Activated naive CD4-positive, alpha-beta T cell treated with anti-CD3 and anti-CD28 coated beads, Interleukin-2, amount 10 ng/mL, durations not matched to agents 7 days and 5 days (primary cell): ENCODE measurements around the gene RANBP17.
"Not testable (repeated sequence)": the region's sequence is repeated elsewhere in the genome, so short reads cannot be mapped to it uniquely, and the experiment has no call there.

ENCODE experiments used
- CTCF ChIA-PET: fragments of 350-600 bp; sonication (Branson Sonifier 250); formaldehyde crosslinking; loops from one replicate; lab custom pipeline; 2021; ENCODE audit warnings: antibody characterized with exemption; lab: Charles Lee
- DNase-seq: peaks from one replicate; pipeline ENCODE4 v3.0.0-alpha.2; 2020
- H3K27ac Mint-ChIP-seq: one replicate; pipeline ENCODE4 v1.8.0; 2021; ENCODE audit warnings: mild to moderate bottlenecking, moderate library complexity, mixed read lengths
- H3K27me3 Mint-ChIP-seq: one replicate; pipeline ENCODE4 v1.8.0; 2021; ENCODE audit warnings: mild to moderate bottlenecking, mixed read lengths
- H3K36me3 Mint-ChIP-seq: one replicate; pipeline ENCODE4 v1.8.0; 2021; ENCODE audit warnings: mixed read lengths
- H3K4me1 Mint-ChIP-seq: one replicate; pipeline ENCODE4 v1.8.0; 2021; ENCODE audit warnings: mixed read lengths
- H3K4me3 Mint-ChIP-seq: one replicate; pipeline ENCODE4 v1.8.0; 2021; ENCODE audit warnings: mild to moderate bottlenecking, moderate library complexity, mixed read lengths
- H3K9me3 Mint-ChIP-seq: one replicate; pipeline ENCODE4 v1.8.0; 2021; ENCODE audit warnings: mixed read lengths

RANBP17 gene

GRCh38 chr5:171032435-171032973, 170.7 kb downstream of the RANBP17 start:
- CTCF ChIA-PET, result no interaction called here
- no peaks in the 10 kb centered on the region for H3K9me3 Mint-ChIP-seq
- no peak overlapping the region for H3K27ac Mint-ChIP-seq
- DNase-seq, result no peak
- no peaks in the 10 kb centered on the region for H3K4me1 Mint-ChIP-seq
- no peaks in the 10 kb centered on the region for H3K27me3 Mint-ChIP-seq
- H3K4me3 Mint-ChIP-seq, result no peak overlapping the region
- H3K36me3 Mint-ChIP-seq, result no peaks in the 10 kb centered on the region

GRCh38 chr5:171041893-171042292, 180.1 kb downstream of the RANBP17 start:
- H3K36me3 Mint-ChIP-seq, H3K27ac Mint-ChIP-seq, H3K9me3 Mint-ChIP-seq, H3K4me1 Mint-ChIP-seq, CTCF ChIA-PET, H3K4me3 Mint-ChIP-seq, H3K27me3 Mint-ChIP-seq, DNase-seq: not testable (repeated sequence)

- no peaks in the 10 kb centered on the region for H3K27me3 Mint-ChIP-seq
- no peaks in the 10 kb centered on the region for H3K4me1 Mint-ChIP-seq
- peaks cover 9% of the 10 kb centered on the region for H3K9me3 Mint-ChIP-seq
- no peak overlapping the region for H3K4me3 Mint-ChIP-seq
- no peaks in the 10 kb centered on the region for H3K36me3 Mint-ChIP-seq
- no peak for DNase-seq
- CTCF ChIA-PET, result no interaction called here
- H3K27ac Mint-ChIP-seq, result no peak overlapping the region
Observed at GRCh38 chr5:171050916-171051315, 189.1 kb downstream of the RANBP17 start.

GRCh38 chr5:171055875-171056454, 194.1 kb downstream of the RANBP17 start:
- Mint-ChIP-seq H3K27ac (no peak overlapping the region), H3K27me3 (no peaks in the 10 kb centered on the region), H3K4me1 (no peaks in the 10 kb centered on the region)

GRCh38 chr5:171067540-171068130, 205.8 kb downstream of the RANBP17 start:
- CTCF ChIA-PET, result no interaction called here
- Mint-ChIP-seq H3K4me3 (no peak overlapping the region), H3K27ac (no peak overlapping the region), H3K4me1 (no peaks in the 10 kb centered on the region), H3K27me3 (no peaks in the 10 kb centered on the region), H3K36me3 (no peaks in the 10 kb centered on the region), H3K9me3 (peaks cover 25% of the 10 kb centered on the region)
- no peak for DNase-seq

More at GRCh38 chr5:171055875-171056454, 194.1 kb downstream of the RANBP17 start:
- peaks cover 24% of the 10 kb centered on the region for H3K9me3 Mint-ChIP-seq
- H3K4me3 Mint-ChIP-seq, result no peak overlapping the region
- CTCF ChIA-PET, result no interaction called here
- H3K36me3 Mint-ChIP-seq, result no peaks in the 10 kb centered on the region
- DNase-seq, result no peak

- Mint-ChIP-seq H3K27me3 (no peaks in the 10 kb centered on the region), H3K9me3 (no peaks in the 10 kb centered on the region), H3K27ac (no peak overlapping the region), H3K4me3 (no peak overlapping the region), H3K36me3 (no peaks in the 10 kb centered on the region), H3K4me1 (no peaks in the 10 kb centered on the region)
- no peak for DNase-seq
- CTCF ChIA-PET, result no interaction called here
Observed at GRCh38 chr5:171074747-171075146, 212.9 kb downstream of the RANBP17 start.

- CTCF ChIA-PET, result no interaction called here
- Mint-ChIP-seq H3K27me3 (no peaks in the 10 kb centered on the region), H3K36me3 (no peaks in the 10 kb centered on the region), H3K9me3 (no peaks in the 10 kb centered on the region), H3K27ac (no peak overlapping the region), H3K4me1 (no peaks in the 10 kb centered on the region), H3K4me3 (no peak overlapping the region)
- no peak for DNase-seq
Observed at GRCh38 chr5:171080186-171080938, 218.5 kb downstream of the RANBP17 start.

GRCh38 chr5:171081319-171081718, 219.5 kb downstream of the RANBP17 start:
- Mint-ChIP-seq H3K4me3 (no peak overlapping the region), H3K9me3 (no peaks in the 10 kb centered on the region), H3K27ac (no peak overlapping the region), H3K27me3 (no peaks in the 10 kb centered on the region), H3K36me3 (no peaks in the 10 kb centered on the region), H3K4me1 (no peaks in the 10 kb centered on the region)
- CTCF ChIA-PET, result no interaction called here
- DNase-seq, result no peak

GRCh38 chr5:171092194-171092593, 230.4 kb downstream of the RANBP17 start:
- CTCF ChIA-PET, result no interaction called here
- H3K27me3 Mint-ChIP-seq, result no peaks in the 10 kb centered on the region
- DNase-seq, result no peak

GRCh38 chr5:171093598-171093997, 231.8 kb downstream of the RANBP17 start:
- no peak for DNase-seq
- Mint-ChIP-seq H3K9me3 (peaks cover 7% of the 10 kb centered on the region), H3K27ac (no peak overlapping the region), H3K36me3 (no peaks in the 10 kb centered on the region), H3K4me3 (no peak overlapping the region), H3K4me1 (no peaks in the 10 kb centered on the region), H3K27me3 (no peaks in the 10 kb centered on the region)
- CTCF ChIA-PET, result no interaction called here

More at GRCh38 chr5:171092194-171092593, 230.4 kb downstream of the RANBP17 start:
- H3K4me1 Mint-ChIP-seq, result no peaks in the 10 kb centered on the region
- no peak overlapping the region for H3K27ac Mint-ChIP-seq
- H3K9me3 Mint-ChIP-seq, result peaks cover 7% of the 10 kb centered on the region
- no peak overlapping the region for H3K4me3 Mint-ChIP-seq
- no peaks in the 10 kb centered on the region for H3K36me3 Mint-ChIP-seq

GRCh38 chr5:171094356-171094755, 232.5 kb downstream of the RANBP17 start:
- H3K36me3 Mint-ChIP-seq, result no peaks in the 10 kb centered on the region
- CTCF ChIA-PET, result no interaction called here
- no peak for DNase-seq
- peaks cover 12% of the 10 kb centered on the region for H3K9me3 Mint-ChIP-seq
- H3K4me1 Mint-ChIP-seq, result no peaks in the 10 kb centered on the region
- no peak overlapping the region for H3K4me3 Mint-ChIP-seq
- no peaks in the 10 kb centered on the region for H3K27me3 Mint-ChIP-seq
- no peak overlapping the region for H3K27ac Mint-ChIP-seq

GRCh38 chr5:171102877-171103610, 241.2 kb downstream of the RANBP17 start:
- H3K27me3 Mint-ChIP-seq, result no peaks in the 10 kb centered on the region
- H3K36me3 Mint-ChIP-seq, result no peaks in the 10 kb centered on the region
- H3K9me3 Mint-ChIP-seq, result peaks cover 7% of the 10 kb centered on the region
- no peak overlapping the region for H3K4me3 Mint-ChIP-seq
- CTCF ChIA-PET, result no interaction called here
- DNase-seq, result no peak
- H3K27ac Mint-ChIP-seq, result no peak overlapping the region
- no peaks in the 10 kb centered on the region for H3K4me1 Mint-ChIP-seq

GRCh38 chr5:171107669-171108068, 245.9 kb downstream of the RANBP17 start:
- no peak for DNase-seq
- Mint-ChIP-seq H3K4me1 (no peaks in the 10 kb centered on the region), H3K9me3 (no peaks in the 10 kb centered on the region), H3K4me3 (no peak overlapping the region), H3K27ac (no peak overlapping the region), H3K36me3 (no peaks in the 10 kb centered on the region), H3K27me3 (no peaks in the 10 kb centered on the region)
- CTCF ChIA-PET, result no interaction called here

- H3K4me1 Mint-ChIP-seq, result no peaks in the 10 kb centered on the region
- no peak overlapping the region for H3K4me3 Mint-ChIP-seq
- peaks cover 1% of the 10 kb centered on the region for H3K9me3 Mint-ChIP-seq
- DNase-seq, result no peak
- no peaks in the 10 kb centered on the region for H3K36me3 Mint-ChIP-seq
- CTCF ChIA-PET, result no interaction called here
- no peak overlapping the region for H3K27ac Mint-ChIP-seq
- H3K27me3 Mint-ChIP-seq, result no peaks in the 10 kb centered on the region
Observed at GRCh38 chr5:171115519-171115918, 253.7 kb downstream of the RANBP17 start.
